ENCODE measurements around the gene TMEM14C.

TMEM14C gene

GRCh38 chr6:10722820-10723566 is at the start of gene TMEM14C:
Gene TMEM14C, plus strand, starts transcription at chr6:10723070. Its CDS starts 1,544 bp downstream, at chr6:10724614.
- peak within 1 kb of the TSS; percentile 88 for H3K27ac ChIP-seq
- TF ChIP-seq CTCF (IDR thresholded peaks at IDR 0.05) = no peak
- no peak for TF ChIP-seq ZFX (IDR thresholded peaks at IDR 0.05; ENCODE audit: borderline replicate concordance)

- no peak overlapping the region for H3K27ac ChIP-seq
- TF ChIP-seq ZFX (IDR thresholded peaks at IDR 0.05; ENCODE audit: borderline replicate concordance) = no peak
- TF ChIP-seq CTCF (IDR thresholded peaks at IDR 0.05) = no peak
Observed at GRCh38 chr6:10676403-10676802, 46.5 kb upstream of the TMEM14C start.

- no peak overlapping the region for H3K27ac ChIP-seq
- TF ChIP-seq CTCF (IDR thresholded peaks at IDR 0.05) (no peak), ZFX (IDR thresholded peaks at IDR 0.05; ENCODE audit: borderline replicate concordance) (no peak)
Observed at GRCh38 chr6:10678456-10678855, 44.4 kb upstream of the TMEM14C start.

- no peak overlapping the region for H3K27ac ChIP-seq
- TF ChIP-seq CTCF (IDR thresholded peaks at IDR 0.05) = no peak
- TF ChIP-seq ZFX (IDR thresholded peaks at IDR 0.05; ENCODE audit: borderline replicate concordance) = no peak
Observed at GRCh38 chr6:10681795-10682194, 41.1 kb upstream of the TMEM14C start.

GRCh38 chr6:10682355-10682988 is 40.4 kb upstream of the TMEM14C start:
- no peak for TF ChIP-seq CTCF (IDR thresholded peaks at IDR 0.05)
- TF ChIP-seq ZFX (IDR thresholded peaks at IDR 0.05; ENCODE audit: borderline replicate concordance) = no peak
- no peak overlapping the region for H3K27ac ChIP-seq

GRCh38 chr6:10684618-10685017 is 38.3 kb upstream of the TMEM14C start:
- H3K27ac ChIP-seq = no peak overlapping the region
- TF ChIP-seq CTCF (IDR thresholded peaks at IDR 0.05) = no peak
- TF ChIP-seq ZFX (IDR thresholded peaks at IDR 0.05; ENCODE audit: borderline replicate concordance) = no peak
